ENCODE measurements around the gene BACH2.

The BACH2 gene

DNA sequence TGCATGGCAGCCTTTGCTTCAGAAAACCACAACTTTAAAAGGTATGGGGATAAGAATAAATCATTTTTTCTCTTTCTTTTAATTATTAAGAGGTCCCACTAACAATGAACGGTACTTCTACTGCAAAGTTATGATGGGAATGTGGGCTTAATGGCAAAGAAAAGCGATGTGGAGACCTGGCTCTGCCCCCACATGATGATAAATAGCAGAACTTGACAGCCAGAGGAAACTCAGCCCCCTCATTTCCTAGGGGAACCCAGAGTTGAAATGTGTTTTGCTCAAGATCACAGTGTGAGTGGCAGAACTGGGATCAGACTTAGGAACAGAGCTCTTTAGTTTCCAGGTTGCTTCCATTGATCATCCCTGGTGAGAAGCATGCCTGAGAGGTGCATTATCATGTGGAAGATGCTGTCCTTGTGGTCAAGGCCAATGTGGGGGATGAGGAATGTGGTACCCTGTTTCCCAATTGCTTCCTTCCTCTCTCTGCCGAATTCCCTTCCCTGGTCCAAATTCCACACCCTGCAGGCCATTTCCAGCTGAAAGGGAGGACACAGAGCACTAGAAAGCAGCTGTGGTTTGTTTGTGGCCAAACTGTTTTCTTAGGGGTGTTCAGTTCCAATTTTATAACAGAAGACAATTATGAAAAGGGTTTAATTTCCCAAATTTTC is 66.0 kb downstream of the BACH2 start:
- Histone ChIP-seq H3K27ac (ENCODE audit: low read depth, low read length) (no peak overlapping the region), H3K4me1 (ENCODE audit: control insufficient read depth in 5 of 5, insufficient read depth in 5 of 5, low read length in 5 of 5) (peaks cover 0 to 10% (median 0%) of the 10 kb centered on the region in 5 donors), H3K27me3 (ENCODE audit: control insufficient read depth in 5 of 5, insufficient read depth in 4 of 5, low read length in 5 of 5) (peaks cover 0 to 2% (median 0%) of the 10 kb centered on the region in 5 donors), H3K4me3 (ENCODE audit: low read depth in 1 of 5, low read length in 5 of 5) (no peak overlapping the region), H3K9ac (ENCODE audit: low read length in 5 of 5) (no peak overlapping the region), H3K36me3 (ENCODE audit: control insufficient read depth in 5 of 5, insufficient read depth in 5 of 5, low read length in 5 of 5) (no peaks in the 10 kb centered on the region), H3K9me3 (ENCODE audit: control insufficient read depth in 5 of 5, low read length in 5 of 5) (no peaks in the 10 kb centered on the region)

DNA sequence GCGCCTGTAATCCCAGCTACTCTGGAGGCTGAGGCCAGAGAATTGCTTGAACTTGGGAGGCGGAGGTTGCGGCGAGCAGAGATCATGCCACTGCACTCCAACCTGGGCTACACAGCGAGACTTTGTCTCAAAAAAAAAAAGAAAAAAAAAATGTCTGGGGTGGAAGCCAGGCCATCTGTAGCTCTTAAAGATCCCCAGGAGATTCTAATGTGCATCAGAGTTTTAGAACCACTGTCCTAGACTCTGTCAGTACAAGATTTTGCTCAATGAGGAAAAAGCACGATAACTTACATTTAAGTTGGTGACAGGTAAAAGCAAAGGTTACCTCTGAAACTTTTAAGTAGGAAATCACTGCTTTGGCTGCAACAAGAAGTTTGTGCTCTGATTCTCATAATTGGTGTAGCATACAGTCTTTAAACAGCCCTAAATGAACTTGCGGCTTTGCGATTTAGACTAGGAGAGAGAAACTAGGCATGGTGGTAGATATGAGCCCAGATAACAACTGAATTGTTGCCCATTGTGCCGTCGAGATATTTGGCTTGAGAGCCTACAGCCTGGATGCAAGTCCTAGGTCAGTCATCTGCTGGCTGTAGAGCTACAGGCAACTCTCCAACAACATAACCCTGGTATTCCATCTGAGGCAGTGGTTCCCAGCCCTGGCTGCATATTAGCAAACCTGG is 67.2 kb downstream of the BACH2 start:
- H3K27ac ChIP-seq (ENCODE audit: low read depth, low read length), result no peak overlapping the region

GRCh38 chr6:90227673-90228072 is 69.0 kb downstream of the BACH2 start:
- Histone ChIP-seq H3K9me3 (ENCODE audit: control insufficient read depth in 5 of 5, low read length in 5 of 5) (peaks cover 0 to 4% (median 4%) of the 10 kb centered on the region in 5 donors), H3K4me1 (ENCODE audit: control insufficient read depth in 5 of 5, insufficient read depth in 5 of 5, low read length in 5 of 5) (peaks cover 0 to 10% (median 0%) of the 10 kb centered on the region in 5 donors), H3K4me3 (ENCODE audit: low read depth in 1 of 5, low read length in 5 of 5) (no peak overlapping the region), H3K9ac (ENCODE audit: low read length in 5 of 5) (no peak overlapping the region), H3K36me3 (ENCODE audit: control insufficient read depth in 5 of 5, insufficient read depth in 5 of 5, low read length in 5 of 5) (no peaks in the 10 kb centered on the region), H3K27me3 (ENCODE audit: control insufficient read depth in 5 of 5, insufficient read depth in 4 of 5, low read length in 5 of 5) (peaks cover 0 to 2% (median 0%) of the 10 kb centered on the region in 5 donors), H3K27ac (ENCODE audit: low read depth, low read length) (no peak overlapping the region)

More for the DNA sequence above, 67.2 kb downstream of the BACH2 start:
- peaks cover 0 to 10% (median 0%) of the 10 kb centered on the region in 5 donors for H3K4me1 ChIP-seq (ENCODE audit: control insufficient read depth in 5 of 5, insufficient read depth in 5 of 5, low read length in 5 of 5)
- H3K9ac ChIP-seq (ENCODE audit: low read length in 5 of 5), result no peak overlapping the region
- H3K27me3 ChIP-seq (ENCODE audit: control insufficient read depth in 5 of 5, insufficient read depth in 4 of 5, low read length in 5 of 5), result peaks cover 0 to 2% (median 0%) of the 10 kb centered on the region in 5 donors
- no peaks in the 10 kb centered on the region for H3K9me3 ChIP-seq (ENCODE audit: control insufficient read depth in 5 of 5, low read length in 5 of 5)
- no peak overlapping the region for H3K4me3 ChIP-seq (ENCODE audit: low read depth in 1 of 5, low read length in 5 of 5)
- H3K36me3 ChIP-seq (ENCODE audit: control insufficient read depth in 5 of 5, insufficient read depth in 5 of 5, low read length in 5 of 5), result no peaks in the 10 kb centered on the region

DNA sequence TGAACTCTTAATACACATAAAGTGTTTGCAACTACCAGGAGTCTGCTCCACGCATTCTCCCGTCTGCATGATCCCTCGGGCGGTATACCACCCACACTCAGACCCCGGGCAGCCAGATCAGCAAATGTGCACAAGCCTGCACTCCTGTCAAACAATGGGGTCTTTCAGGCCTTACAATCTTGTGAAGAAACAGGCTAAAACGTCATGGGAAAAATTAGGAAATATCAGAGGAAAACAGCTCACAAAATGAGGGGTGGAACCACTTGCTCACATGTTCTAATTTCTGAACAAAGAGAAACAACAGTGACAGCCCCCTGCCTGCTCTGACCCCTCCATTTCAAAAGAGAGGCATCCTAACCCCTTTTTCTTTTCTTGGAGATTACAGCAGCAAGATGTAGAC is 69.4 kb downstream of the BACH2 start:
- H3K27me3 ChIP-seq (ENCODE audit: control insufficient read depth in 5 of 5, insufficient read depth in 4 of 5, low read length in 5 of 5), result peaks cover 0 to 2% (median 0%) of the 10 kb centered on the region in 5 donors

DNA sequence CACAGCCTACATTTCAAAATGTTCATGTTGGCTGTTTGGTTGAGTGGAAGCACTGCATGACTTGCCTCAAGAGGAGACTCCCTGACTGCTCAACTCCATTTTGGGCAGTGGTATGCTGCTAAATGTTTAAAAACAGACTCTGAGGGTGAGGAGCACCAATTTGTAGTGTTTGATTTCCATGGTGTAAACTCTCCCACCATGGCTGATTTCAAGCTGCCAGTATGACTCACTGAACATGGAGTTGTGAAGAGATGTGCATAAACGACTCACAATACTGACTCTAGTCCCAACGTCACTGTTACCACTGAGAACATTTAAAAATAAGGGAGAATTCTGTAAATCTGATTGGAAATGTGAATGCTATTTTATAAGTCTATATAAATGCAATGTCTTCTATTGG is 70.4 kb downstream of the BACH2 start:
- no peak overlapping the region for H3K4me3 ChIP-seq (ENCODE audit: low read depth in 1 of 5, low read length in 5 of 5)
- no peak overlapping the region for H3K9ac ChIP-seq (ENCODE audit: low read length in 5 of 5)
- no peaks in the 10 kb centered on the region for H3K36me3 ChIP-seq (ENCODE audit: control insufficient read depth in 5 of 5, insufficient read depth in 5 of 5, low read length in 5 of 5)
- H3K9me3 ChIP-seq (ENCODE audit: control insufficient read depth in 5 of 5, low read length in 5 of 5), result peaks cover 0 to 7% (median 4%) of the 10 kb centered on the region in 5 donors
- peaks cover 0 to 2% (median 0%) of the 10 kb centered on the region in 5 donors for H3K27me3 ChIP-seq (ENCODE audit: control insufficient read depth in 5 of 5, insufficient read depth in 4 of 5, low read length in 5 of 5)
- peaks cover 0 to 8% (median 0%) of the 10 kb centered on the region in 5 donors for H3K4me1 ChIP-seq (ENCODE audit: control insufficient read depth in 5 of 5, insufficient read depth in 5 of 5, low read length in 5 of 5)
- H3K27ac ChIP-seq (ENCODE audit: low read depth, low read length), result no peak overlapping the region

More for the DNA sequence above, 69.4 kb downstream of the BACH2 start:
- Histone ChIP-seq H3K9ac (ENCODE audit: low read length in 5 of 5) (no peak overlapping the region), H3K36me3 (ENCODE audit: control insufficient read depth in 5 of 5, insufficient read depth in 5 of 5, low read length in 5 of 5) (no peaks in the 10 kb centered on the region), H3K27ac (ENCODE audit: low read depth, low read length) (no peak overlapping the region), H3K4me1 (ENCODE audit: control insufficient read depth in 5 of 5, insufficient read depth in 5 of 5, low read length in 5 of 5) (peaks cover 0 to 10% (median 0%) of the 10 kb centered on the region in 5 donors), H3K9me3 (ENCODE audit: control insufficient read depth in 5 of 5, low read length in 5 of 5) (peaks cover 0 to 7% (median 4%) of the 10 kb centered on the region in 5 donors), H3K4me3 (ENCODE audit: low read depth in 1 of 5, low read length in 5 of 5) (no peak overlapping the region)

- H3K9me3 ChIP-seq (ENCODE audit: control insufficient read depth in 5 of 5, low read length in 5 of 5), result peaks cover 0 to 7% (median 4%) of the 10 kb centered on the region in 5 donors
- no peak overlapping the region for H3K9ac ChIP-seq (ENCODE audit: low read length in 5 of 5)
- no peaks in the 10 kb centered on the region for H3K27me3 ChIP-seq (ENCODE audit: control insufficient read depth in 5 of 5, insufficient read depth in 4 of 5, low read length in 5 of 5)
- no peak overlapping the region for H3K27ac ChIP-seq (ENCODE audit: low read depth, low read length)
- H3K4me3 ChIP-seq (ENCODE audit: low read depth in 1 of 5, low read length in 5 of 5), result no peak overlapping the region
- H3K36me3 ChIP-seq (ENCODE audit: control insufficient read depth in 5 of 5, insufficient read depth in 5 of 5, low read length in 5 of 5), result no peaks in the 10 kb centered on the region
- peaks cover under 1 to 5% (median 5%) of the 10 kb centered on the region in 5 donors for H3K4me1 ChIP-seq (ENCODE audit: control insufficient read depth in 5 of 5, insufficient read depth in 5 of 5, low read length in 5 of 5)
Measured at GRCh38 chr6:90224196-90224595, 72.4 kb downstream of the BACH2 start.

DNA sequence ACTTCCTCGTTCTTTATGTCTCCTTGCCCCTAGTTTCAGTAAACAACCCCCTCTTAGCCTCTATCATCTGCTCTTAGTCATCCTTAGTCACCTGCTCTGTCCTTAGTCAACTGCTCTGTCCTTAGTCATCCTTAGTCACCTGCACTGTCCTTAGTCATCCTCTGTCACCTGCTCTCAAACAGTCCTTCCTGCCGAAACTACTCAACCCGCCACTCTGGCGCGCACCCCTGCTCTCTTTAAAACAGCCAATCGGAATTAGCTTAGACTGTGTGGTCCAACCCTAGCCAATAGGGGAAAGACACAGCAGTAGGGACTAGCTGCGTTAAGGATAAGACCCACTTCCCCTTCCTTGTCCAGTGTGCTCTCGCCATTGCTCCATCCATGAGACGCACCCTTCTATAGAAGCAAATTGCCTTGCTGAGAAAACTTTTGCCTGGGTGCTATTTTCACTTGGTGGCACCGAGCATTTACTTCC is 73.9 kb downstream of the BACH2 start:
- Histone ChIP-seq H3K9me3 (ENCODE audit: control insufficient read depth in 5 of 5, low read length in 5 of 5) (peaks cover 0 to 7% (median 4%) of the 10 kb centered on the region in 5 donors), H3K27ac (ENCODE audit: low read depth, low read length) (no peak overlapping the region)

GRCh38 chr6:90222008-90222407 is 74.6 kb downstream of the BACH2 start:
- Histone ChIP-seq H3K27me3 (ENCODE audit: control insufficient read depth in 5 of 5, insufficient read depth in 4 of 5, low read length in 5 of 5) (no peaks in the 10 kb centered on the region), H3K36me3 (ENCODE audit: control insufficient read depth in 5 of 5, insufficient read depth in 5 of 5, low read length in 5 of 5) (no peaks in the 10 kb centered on the region), H3K9ac (ENCODE audit: low read length in 5 of 5) (no peak overlapping the region), H3K27ac (ENCODE audit: low read depth, low read length) (no peak overlapping the region), H3K9me3 (ENCODE audit: control insufficient read depth in 5 of 5, low read length in 5 of 5) (peaks cover 0 to 7% (median 4%) of the 10 kb centered on the region in 5 donors), H3K4me3 (ENCODE audit: low read depth in 1 of 5, low read length in 5 of 5) (no peak overlapping the region), H3K4me1 (ENCODE audit: control insufficient read depth in 5 of 5, insufficient read depth in 5 of 5, low read length in 5 of 5) (peaks cover 1 to 24% (median 20%) of the 10 kb centered on the region in 5 donors)

More for the DNA sequence above, 73.9 kb downstream of the BACH2 start:
- H3K36me3 ChIP-seq (ENCODE audit: control insufficient read depth in 5 of 5, insufficient read depth in 5 of 5, low read length in 5 of 5), result no peaks in the 10 kb centered on the region
- peaks cover 1 to 19% (median 17%) of the 10 kb centered on the region in 5 donors for H3K4me1 ChIP-seq (ENCODE audit: control insufficient read depth in 5 of 5, insufficient read depth in 5 of 5, low read length in 5 of 5)
- no peak overlapping the region for H3K9ac ChIP-seq (ENCODE audit: low read length in 5 of 5)
- no peaks in the 10 kb centered on the region for H3K27me3 ChIP-seq (ENCODE audit: control insufficient read depth in 5 of 5, insufficient read depth in 4 of 5, low read length in 5 of 5)
- no peak overlapping the region for H3K4me3 ChIP-seq (ENCODE audit: low read depth in 1 of 5, low read length in 5 of 5)

- no peak overlapping the region for H3K4me3 ChIP-seq (ENCODE audit: low read depth in 1 of 5, low read length in 5 of 5)
- no peak overlapping the region for H3K9ac ChIP-seq (ENCODE audit: low read length in 5 of 5)
- no peak overlapping the region for H3K27ac ChIP-seq (ENCODE audit: low read depth, low read length)
- H3K4me1 ChIP-seq (ENCODE audit: control insufficient read depth in 5 of 5, insufficient read depth in 5 of 5, low read length in 5 of 5), result peaks cover 1 to 26% (median 23%) of the 10 kb centered on the region in 5 donors
- H3K9me3 ChIP-seq (ENCODE audit: control insufficient read depth in 5 of 5, low read length in 5 of 5), result peaks cover 0 to 7% (median 4%) of the 10 kb centered on the region in 5 donors
- H3K36me3 ChIP-seq (ENCODE audit: control insufficient read depth in 5 of 5, insufficient read depth in 5 of 5, low read length in 5 of 5), result no peaks in the 10 kb centered on the region
- H3K27me3 ChIP-seq (ENCODE audit: control insufficient read depth in 5 of 5, insufficient read depth in 4 of 5, low read length in 5 of 5), result no peaks in the 10 kb centered on the region
Measured at GRCh38 chr6:90221403-90221802, 75.2 kb downstream of the BACH2 start.

DNA sequence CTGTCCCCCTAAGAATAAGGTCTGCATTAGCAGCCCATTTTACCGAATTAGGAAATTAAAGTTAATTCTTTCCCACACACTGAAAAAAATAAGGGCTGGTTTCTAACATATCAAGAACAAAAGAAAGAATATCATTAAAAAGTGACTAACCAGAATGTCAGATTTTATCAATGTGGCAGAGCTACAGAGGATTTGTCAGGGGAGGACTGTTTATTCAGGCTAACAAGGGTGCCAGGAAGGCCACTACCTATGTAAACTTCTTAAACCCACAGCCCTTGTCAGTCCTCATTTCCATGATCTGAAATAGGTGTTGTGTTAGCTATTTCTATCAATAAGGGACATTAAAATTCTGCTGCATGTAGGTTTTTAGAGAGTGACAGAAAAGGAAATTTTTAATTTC is 76.4 kb downstream of the BACH2 start:
- H3K27me3 ChIP-seq (ENCODE audit: control insufficient read depth in 5 of 5, insufficient read depth in 4 of 5, low read length in 5 of 5), result no peaks in the 10 kb centered on the region
- peaks cover 0 to 7% (median 4%) of the 10 kb centered on the region in 5 donors for H3K9me3 ChIP-seq (ENCODE audit: control insufficient read depth in 5 of 5, low read length in 5 of 5)
- H3K36me3 ChIP-seq (ENCODE audit: control insufficient read depth in 5 of 5, insufficient read depth in 5 of 5, low read length in 5 of 5), result no peaks in the 10 kb centered on the region
- peaks cover 1 to 35% (median 29%) of the 10 kb centered on the region in 5 donors for H3K4me1 ChIP-seq (ENCODE audit: control insufficient read depth in 5 of 5, insufficient read depth in 5 of 5, low read length in 5 of 5)
- H3K4me3 ChIP-seq (ENCODE audit: low read depth in 1 of 5, low read length in 5 of 5), result no peak overlapping the region
- no peak overlapping the region for H3K27ac ChIP-seq (ENCODE audit: low read depth, low read length)
- no peak overlapping the region for H3K9ac ChIP-seq (ENCODE audit: low read length in 5 of 5)

Measured in subcutaneous abdominal adipose tissue (tissue), 5 donors.